ENCODE data around the gene WDR45B.
A peak's percentile ranks its signal among the peaks of the same experiment; 100 is the strongest.

WDR45B gene

DNA sequence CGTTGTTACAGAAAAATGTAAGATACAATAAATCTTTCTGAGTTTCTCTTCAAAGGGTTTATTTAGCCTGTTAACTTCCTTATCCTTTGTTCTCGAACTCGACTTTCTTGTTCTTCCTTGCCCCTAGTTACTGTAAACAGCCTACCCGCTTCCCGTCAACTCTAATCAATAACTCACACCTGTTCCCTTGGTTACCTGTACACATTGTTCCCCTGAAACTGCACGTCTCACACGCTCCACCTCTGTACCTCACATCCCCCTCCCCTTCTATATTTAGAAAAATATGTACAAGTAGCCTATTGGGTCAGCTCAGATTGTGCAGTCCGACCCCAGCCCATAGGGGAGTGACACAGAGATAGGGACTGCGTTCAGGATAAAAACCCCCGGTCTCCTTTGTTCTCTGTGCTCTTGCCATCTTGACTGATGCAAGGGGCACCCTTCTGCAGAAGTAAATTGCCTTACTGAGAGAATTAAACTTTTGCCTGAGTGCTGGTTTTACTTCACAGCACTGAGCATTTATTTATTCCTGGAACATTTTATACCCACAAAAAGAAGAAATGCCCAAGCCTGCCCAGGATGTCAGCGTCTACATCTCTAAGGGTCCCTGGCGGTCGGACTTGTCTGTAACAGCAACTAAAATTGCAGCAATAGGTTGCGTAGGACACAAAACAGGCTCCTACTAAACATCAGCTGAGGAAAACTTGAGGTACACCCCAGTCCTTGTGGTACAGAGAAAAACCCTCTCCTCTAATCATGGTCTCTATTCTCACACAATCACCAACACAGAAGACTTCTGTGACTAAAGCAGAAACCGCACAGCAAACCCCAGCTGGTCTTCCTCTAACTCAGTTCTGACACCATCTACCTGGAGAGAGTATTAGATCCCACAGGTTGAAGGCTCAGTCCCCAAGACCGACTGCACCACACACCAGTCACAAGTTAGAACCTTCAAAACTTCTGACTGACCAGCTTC is 11.3 kb downstream of the WDR45B start:
- TF ChIP-seq ZFX (IDR thresholded peaks at IDR 0.05) = no peak
- TF ChIP-seq, protein P1, sequence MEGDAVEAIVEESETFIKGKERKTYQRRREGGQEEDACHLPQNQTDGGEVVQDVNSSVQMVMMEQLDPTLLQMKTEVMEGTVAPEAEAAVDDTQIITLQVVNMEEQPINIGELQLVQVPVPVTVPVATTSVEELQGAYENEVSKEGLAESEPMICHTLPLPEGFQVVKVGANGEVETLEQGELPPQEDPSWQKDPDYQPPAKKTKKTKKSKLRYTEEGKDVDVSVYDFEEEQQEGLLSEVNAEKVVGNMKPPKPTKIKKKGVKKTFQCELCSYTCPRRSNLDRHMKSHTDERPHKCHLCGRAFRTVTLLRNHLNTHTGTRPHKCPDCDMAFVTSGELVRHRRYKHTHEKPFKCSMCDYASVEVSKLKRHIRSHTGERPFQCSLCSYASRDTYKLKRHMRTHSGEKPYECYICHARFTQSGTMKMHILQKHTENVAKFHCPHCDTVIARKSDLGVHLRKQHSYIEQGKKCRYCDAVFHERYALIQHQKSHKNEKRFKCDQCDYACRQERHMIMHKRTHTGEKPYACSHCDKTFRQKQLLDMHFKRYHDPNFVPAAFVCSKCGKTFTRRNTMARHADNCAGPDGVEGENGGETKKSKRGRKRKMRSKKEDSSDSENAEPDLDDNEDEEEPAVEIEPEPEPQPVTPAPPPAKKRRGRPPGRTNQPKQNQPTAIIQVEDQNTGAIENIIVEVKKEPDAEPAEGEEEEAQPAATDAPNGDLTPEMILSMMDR (conservative IDR thresholded peaks at IDR 0.05) = no peak
- peak overlapping the region; percentile 35; the same call in 1 of the 2 replicates for H3K27ac ChIP-seq

DNA sequence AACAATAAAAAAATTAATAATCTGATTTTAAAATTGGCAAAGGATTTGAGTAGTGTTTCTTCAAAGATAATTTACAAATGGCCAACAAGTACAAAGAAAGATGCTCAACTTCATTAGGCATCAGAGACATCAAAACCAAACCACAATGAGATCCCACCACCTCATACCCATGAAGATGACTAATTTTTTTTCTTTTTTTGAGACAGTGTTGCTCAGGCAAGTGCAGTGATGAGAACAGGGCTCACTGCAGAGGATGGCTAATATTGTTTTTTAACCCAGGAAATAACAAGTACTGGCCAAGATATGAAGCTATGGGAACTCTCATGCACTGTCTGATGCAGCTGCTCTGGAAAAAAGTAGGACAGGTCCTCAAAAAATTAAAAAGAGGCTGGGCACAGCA is 14.9 kb downstream of the WDR45B start:
- no peak overlapping the region for H3K27ac ChIP-seq
- no peak for TF ChIP-seq ZFX (IDR thresholded peaks at IDR 0.05)
- TF ChIP-seq, protein P1 (conservative IDR thresholded peaks at IDR 0.05) = no peak

DNA sequence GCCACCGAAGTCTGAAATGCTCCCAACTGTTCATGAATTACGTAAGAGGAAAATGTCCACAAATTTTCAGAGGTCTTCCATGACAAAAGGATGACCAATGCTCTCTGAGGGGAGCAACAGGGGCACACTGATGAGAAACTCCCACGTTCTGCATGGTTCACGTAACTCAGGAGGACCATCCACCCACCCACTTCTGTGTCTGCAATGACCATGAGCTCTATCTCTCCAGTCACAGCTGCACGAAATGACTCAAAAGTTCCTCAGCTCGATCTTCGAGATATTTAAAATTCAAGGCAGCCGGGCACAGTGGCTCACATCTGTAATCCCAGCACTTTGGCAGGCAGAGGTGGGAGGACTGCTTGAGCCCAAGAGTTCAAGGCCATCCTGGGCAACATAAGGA is 15.8 kb downstream of the WDR45B start:
- no peak for TF ChIP-seq ZFX (IDR thresholded peaks at IDR 0.05)
- TF ChIP-seq, protein P1 (conservative IDR thresholded peaks at IDR 0.05) = no peak
- no peak overlapping the region for H3K27ac ChIP-seq

DNA sequence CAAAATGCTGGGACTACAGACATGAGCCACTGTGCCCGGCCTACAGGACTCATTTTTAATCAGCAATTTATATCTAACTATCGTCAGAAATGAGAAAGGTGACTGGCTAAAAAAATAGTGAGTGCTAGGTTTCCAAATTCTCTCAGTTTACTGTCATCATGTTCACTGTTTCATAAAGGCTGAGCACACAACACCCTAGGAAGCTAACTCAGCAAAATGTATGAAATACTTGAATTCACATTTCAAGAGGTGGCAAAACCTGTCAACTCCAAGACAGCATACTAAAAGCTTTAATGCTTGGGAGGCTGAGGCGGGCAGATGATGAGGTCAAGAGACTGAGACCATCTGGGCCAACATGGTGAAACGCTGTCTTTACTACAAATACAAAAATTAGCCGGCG is 16.7 kb downstream of the WDR45B start:
- H3K27ac ChIP-seq = no peak overlapping the region
- TF ChIP-seq, protein P1 (conservative IDR thresholded peaks at IDR 0.05) = no peak
- TF ChIP-seq ZFX (IDR thresholded peaks at IDR 0.05) = no peak

DNA sequence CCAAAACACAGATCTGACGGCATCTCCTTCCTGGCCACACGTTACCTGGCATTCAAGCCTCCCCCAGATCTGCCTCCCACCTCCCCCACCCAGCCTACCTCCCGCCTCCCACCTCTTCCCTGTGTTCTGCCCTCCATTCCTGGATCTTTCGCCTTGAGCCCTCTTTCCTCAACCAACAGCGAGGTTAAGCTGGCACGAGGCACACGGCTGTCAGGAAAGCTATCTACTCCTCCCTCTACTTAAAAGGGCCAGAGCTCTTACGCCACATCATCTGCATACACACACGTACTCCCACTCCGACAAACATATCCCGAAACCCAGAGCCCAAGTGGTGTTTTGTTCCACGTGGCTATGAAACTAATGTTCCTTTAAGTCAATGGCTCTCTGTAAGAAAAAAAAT is 18.0 kb downstream of the WDR45B start:
- no peak overlapping the region for H3K27ac ChIP-seq
- no peak for TF ChIP-seq ZFX (IDR thresholded peaks at IDR 0.05)
- TF ChIP-seq, protein P1 (conservative IDR thresholded peaks at IDR 0.05) = no peak

DNA sequence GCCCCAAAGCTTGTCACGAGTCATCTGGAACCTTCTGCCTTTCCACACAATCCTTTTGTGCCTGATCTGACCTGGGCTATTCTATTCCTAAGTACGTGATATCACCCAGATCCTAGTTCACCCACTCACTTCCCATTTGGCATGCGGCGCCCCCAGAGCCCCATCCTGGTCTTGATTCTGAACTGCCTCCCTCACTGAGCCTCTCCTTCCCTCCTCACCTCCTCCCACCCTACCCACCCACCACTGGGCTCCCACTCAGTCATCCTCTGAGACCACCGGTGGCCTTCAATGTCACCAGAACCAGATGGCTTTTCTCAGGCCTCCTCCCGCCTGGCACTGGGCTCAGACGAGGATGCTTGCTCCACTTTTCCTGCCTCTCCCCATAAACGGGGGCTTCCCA is 18.5 kb downstream of the WDR45B start:
- no peak for TF ChIP-seq ZFX (IDR thresholded peaks at IDR 0.05)
- TF ChIP-seq, protein P1 (conservative IDR thresholded peaks at IDR 0.05) = no peak
- H3K27ac ChIP-seq = no peak overlapping the region

DNA sequence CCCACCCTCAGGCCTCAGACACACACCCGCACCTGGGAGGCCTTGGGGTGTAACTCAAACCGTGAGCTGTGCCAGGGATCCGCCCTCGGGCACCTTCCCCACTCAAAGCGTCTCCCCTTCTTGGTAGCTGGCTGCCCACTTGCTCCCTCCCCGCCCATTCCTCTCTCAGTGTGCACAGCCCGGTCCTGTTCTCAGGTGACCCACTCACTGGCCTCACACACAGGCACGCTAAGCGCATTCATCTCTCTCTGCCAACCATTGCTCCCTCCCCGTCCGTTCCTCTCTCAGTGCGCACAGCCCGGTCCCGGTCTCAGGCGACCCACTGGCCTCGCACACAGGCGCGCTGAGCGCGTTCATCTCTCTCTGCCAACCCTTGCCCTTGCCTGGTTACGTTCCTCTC is 20.8 kb downstream of the WDR45B start:
- TF ChIP-seq, protein P1 (conservative IDR thresholded peaks at IDR 0.05) = no peak
- TF ChIP-seq ZFX (IDR thresholded peaks at IDR 0.05) = no peak
- no peak overlapping the region for H3K27ac ChIP-seq

Measured in C4-2B (cell line).